Activated CD4-positive, alpha-beta memory T cell treated with anti-CD3 and anti-CD28 coated beads for 36 hours (primary cell): ENCODE data around the gene XRN1. TPM values are rescaled to one million over a fixed set of nuclear protein-coding genes. Genes with fewer than 3 reads are reported as not detected.
"Not testable (repeated sequence)": the region's sequence is repeated elsewhere in the genome, so short reads cannot be mapped to it uniquely, and the experiment has no call there.

Source experiments
- CTCF ChIA-PET: fragments of 350-600 bp; sonication (Branson Sonifier 250); formaldehyde crosslinking; loops from one replicate; lab custom pipeline; 2021; ENCODE audit warnings: antibody characterized with exemption, inconsistent platforms; lab: Charles Lee
- POLR2A ChIA-PET: fragments of 350-600 bp; sonication (Branson Sonifier 250); formaldehyde crosslinking; loops from one replicate; lab custom pipeline; 2021; ENCODE audit warnings: antibody characterized with exemption; lab: Charles Lee
- DNase-seq: peaks from one replicate; pipeline ENCODE4 v3.0.0-alpha.2; 2020
- H3K27ac Mint-ChIP-seq: one replicate; pipeline ENCODE4 v1.8.0; 2021; ENCODE audit warnings: mixed read lengths
- H3K27me3 Mint-ChIP-seq: one replicate; pipeline ENCODE4 v1.8.0; 2021; ENCODE audit warnings: mixed read lengths
- H3K36me3 Mint-ChIP-seq: one replicate; pipeline ENCODE4 v1.8.0; 2021; ENCODE audit warnings: mixed read lengths
- H3K4me1 Mint-ChIP-seq: one replicate; pipeline ENCODE4 v1.8.0; 2021; ENCODE audit warnings: low read depth, mixed read lengths
- H3K4me3 Mint-ChIP-seq: one replicate; pipeline ENCODE4 v1.8.0; 2021; ENCODE audit warnings: mild to moderate bottlenecking, mixed read lengths
- H3K9me3 Mint-ChIP-seq: one replicate; pipeline ENCODE4 v1.8.0; 2021; ENCODE audit warnings: mixed read lengths
- intact Hi-C: fragments of 100-400 bp; cut with micrococcal nuclease; formaldehyde crosslinking; loops from one replicate; pipeline ENCODE4 v1.15.1; 2023
- total RNA-seq, 2 experiments: library from RNA; stranded (reverse); gene quantifications; one replicate each; pipeline ENCODE4 v1.2.3, GENCODE V29; 2021

XRN1 gene
- total RNA-seq, 2 experiments from 2014 or later = 58.4 to 67.8 TPM

- Mint-ChIP-seq H3K4me3 (no peak overlapping the region), H3K36me3 (peaks cover 32% of the 10 kb centered on the region), H3K27me3 (no peaks in the 10 kb centered on the region), H3K9me3 (no peaks in the 10 kb centered on the region), H3K27ac (no peak overlapping the region), H3K4me1 (peaks cover under 1% of the 10 kb centered on the region)
- ChIA-PET CTCF (no interaction called here), POLR2A (no interaction called here)
- DNase-seq = no peak
- intact Hi-C loops = no loop called here
These were observed 132.8 kb downstream of the XRN1 start for GRCh38 chr3:142315083-142315482.

- ChIA-PET POLR2A (no interaction called here), CTCF (interaction anchor here (0.8 kb wide), 1 partner anchor 348 kb away, joined by 3 read pairs; no protein-coding TSS in a partner anchor)
- Mint-ChIP-seq H3K4me3 (no peak overlapping the region), H3K27ac (no peak overlapping the region), H3K36me3 (peaks cover 41% of the 10 kb centered on the region), H3K4me1 (no peaks in the 10 kb centered on the region), H3K27me3 (no peaks in the 10 kb centered on the region), H3K9me3 (peaks cover 6% of the 10 kb centered on the region)
- no peak for DNase-seq
- intact Hi-C loops = no loop called here
These were observed 137.4 kb downstream of the XRN1 start for GRCh38 chr3:142310439-142310838.

- H3K4me3 Mint-ChIP-seq, H3K27ac Mint-ChIP-seq, POLR2A ChIA-PET, H3K4me1 Mint-ChIP-seq, DNase-seq, H3K27me3 Mint-ChIP-seq, CTCF ChIA-PET, intact Hi-C loops: not testable (repeated sequence)
- Mint-ChIP-seq H3K9me3 (peaks cover 32% of the 10 kb centered on the region), H3K36me3 (peaks cover 56% of the 10 kb centered on the region)
These were observed 145.0 kb downstream of the XRN1 start for GRCh38 chr3:142302847-142303246.

GRCh38 chr3:142298626-142299025 is 149.2 kb downstream of the XRN1 start:
- intact Hi-C loops = no loop called here
- POLR2A ChIA-PET = no interaction called here
- CTCF ChIA-PET = no interaction called here
- Mint-ChIP-seq H3K27me3 (no peaks in the 10 kb centered on the region), H3K9me3 (peaks cover 10% of the 10 kb centered on the region), H3K36me3 (peaks cover 24% of the 10 kb centered on the region), H3K4me1 (no peaks in the 10 kb centered on the region), H3K4me3 (no peak overlapping the region), H3K27ac (no peak overlapping the region)
- no peak for DNase-seq

- peaks cover 8% of the 10 kb centered on the region for H3K36me3 Mint-ChIP-seq
- no peaks in the 10 kb centered on the region for H3K27me3 Mint-ChIP-seq
- H3K4me1 Mint-ChIP-seq = no peaks in the 10 kb centered on the region
- no peak for DNase-seq
- ChIA-PET POLR2A (no interaction called here), CTCF (no interaction called here)
- peaks cover 2% of the 10 kb centered on the region for H3K9me3 Mint-ChIP-seq
- intact Hi-C loops = no loop called here
- H3K4me3 Mint-ChIP-seq = no peak overlapping the region
- H3K27ac Mint-ChIP-seq = no peak overlapping the region
These were observed 151.3 kb downstream of the XRN1 start for GRCh38 chr3:142296507-142296906.

GRCh38 chr3:142287866-142288638 is 159.8 kb downstream of the XRN1 start:
- DNase-seq = no peak
- Mint-ChIP-seq H3K4me1 (no peaks in the 10 kb centered on the region), H3K27me3 (no peaks in the 10 kb centered on the region), H3K9me3 (peaks cover 20% of the 10 kb centered on the region), H3K36me3 (peaks cover 12% of the 10 kb centered on the region), H3K27ac (no peak overlapping the region), H3K4me3 (no peak overlapping the region)
- CTCF ChIA-PET = interaction anchor here (0.9 kb wide), 1 partner anchor 107 kb away, joined by 3 read pairs; no protein-coding TSS in a partner anchor
- intact Hi-C loops = no loop called here
- POLR2A ChIA-PET = no interaction called here

- Mint-ChIP-seq H3K27ac (no peak overlapping the region), H3K9me3 (peaks cover 19% of the 10 kb centered on the region), H3K4me3 (no peak overlapping the region), H3K4me1 (no peaks in the 10 kb centered on the region), H3K27me3 (no peaks in the 10 kb centered on the region), H3K36me3 (peaks cover 10% of the 10 kb centered on the region)
- CTCF ChIA-PET = no interaction called here
- DNase-seq = no peak
- intact Hi-C loops = no loop called here
- POLR2A ChIA-PET = no interaction called here
These were observed 162.7 kb downstream of the XRN1 start for GRCh38 chr3:142285083-142285517.

- ChIA-PET POLR2A (no interaction called here), CTCF (interaction anchor here (1.0 to 6.3 kb wide), 6 partner anchors 55 to 260 kb away, joined by 3 to 77 read pairs (median 4); no protein-coding TSS in a partner anchor)
- no peak for DNase-seq
- intact Hi-C loops = loop anchor here (5.0 kb wide), 1 partner anchor 260 kb away; no protein-coding TSS in a partner anchor
- Mint-ChIP-seq H3K27ac (no peak overlapping the region), H3K4me3 (no peak overlapping the region), H3K4me1 (no peaks in the 10 kb centered on the region), H3K27me3 (no peaks in the 10 kb centered on the region), H3K9me3 (peaks cover 1% of the 10 kb centered on the region), H3K36me3 (peaks cover 2% of the 10 kb centered on the region)
These were observed 165.3 kb downstream of the XRN1 start for GRCh38 chr3:142282503-142282902.

GRCh38 chr3:142281474-142281873 is 166.4 kb downstream of the XRN1 start:
- Mint-ChIP-seq H3K4me3 (no peak overlapping the region), H3K36me3 (no peaks in the 10 kb centered on the region), H3K27me3 (no peaks in the 10 kb centered on the region), H3K9me3 (no peaks in the 10 kb centered on the region), H3K4me1 (no peaks in the 10 kb centered on the region), H3K27ac (no peak overlapping the region)
- POLR2A ChIA-PET = no interaction called here
- intact Hi-C loops = loop anchor here (2.0 to 5.0 kb wide), 2 partner anchors 101 to 259 kb away; no protein-coding TSS in a partner anchor
- CTCF ChIA-PET = interaction anchor here (1.0 to 6.3 kb wide), 6 partner anchors 54 to 316 kb away, joined by 3 to 77 read pairs (median 5); no protein-coding TSS in a partner anchor
- DNase-seq = no peak

- peaks cover 8% of the 10 kb centered on the region for H3K4me1 Mint-ChIP-seq
- peak; percentile 44 for DNase-seq
- POLR2A ChIA-PET = no interaction called here
- CTCF ChIA-PET = interaction anchor here (0.6 to 6.3 kb wide), 21 partner anchors 11 to 703 kb away, joined by 3 to 77 read pairs (median 3); no protein-coding TSS in a partner anchor
- H3K9me3 Mint-ChIP-seq = no peaks in the 10 kb centered on the region
- H3K27me3 Mint-ChIP-seq = no peaks in the 10 kb centered on the region
- H3K36me3 Mint-ChIP-seq = no peaks in the 10 kb centered on the region
- intact Hi-C loops = loop anchor here (1.0 to 5.0 kb wide), 4 partner anchors 99 to 318 kb away; no protein-coding TSS in a partner anchor
- H3K4me3 Mint-ChIP-seq = no peak overlapping the region
- no peak overlapping the region for H3K27ac Mint-ChIP-seq
These were observed 167.8 kb downstream of the XRN1 start for GRCh38 chr3:142279965-142280590.

GRCh38 chr3:142278451-142278850 is 169.4 kb downstream of the XRN1 start:
- intact Hi-C loops = no loop called here
- H3K27me3 Mint-ChIP-seq = no peaks in the 10 kb centered on the region
- CTCF ChIA-PET = interaction anchor here (0.6 to 6.3 kb wide), 7 partner anchors 9 to 345 kb away, joined by 3 to 77 read pairs (median 5); no protein-coding TSS in a partner anchor
- no peaks in the 10 kb centered on the region for H3K36me3 Mint-ChIP-seq
- POLR2A ChIA-PET = interaction anchor here (0.5 kb wide), 1 partner anchor 664 kb away, joined by 3 read pairs; no protein-coding TSS in a partner anchor
- peaks cover 8% of the 10 kb centered on the region for H3K4me1 Mint-ChIP-seq
- no peak for DNase-seq
- no peak overlapping the region for H3K4me3 Mint-ChIP-seq
- no peaks in the 10 kb centered on the region for H3K9me3 Mint-ChIP-seq
- H3K27ac Mint-ChIP-seq = no peak overlapping the region

- DNase-seq = no peak
These were observed 171.1 kb downstream of the XRN1 start for GRCh38 chr3:142276781-142277180.

More at GRCh38 chr3:142276781-142277180, 171.1 kb downstream of the XRN1 start:
- Mint-ChIP-seq H3K27ac (no peak overlapping the region), H3K36me3 (no peaks in the 10 kb centered on the region), H3K9me3 (no peaks in the 10 kb centered on the region), H3K4me3 (no peak overlapping the region), H3K4me1 (peaks cover 8% of the 10 kb centered on the region), H3K27me3 (no peaks in the 10 kb centered on the region)
- POLR2A ChIA-PET = no interaction called here
- CTCF ChIA-PET = no interaction called here
- intact Hi-C loops = no loop called here
